HCT116 (cell line): ENCODE data around the gene GRM4.

Source experiments
- JUND ChIP-seq: IDR thresholded peaks from 2 replicates; pipeline ENCODE4 v1.6.1; 2012
- POLR2A ChIP-seq: IDR thresholded peaks from 2 replicates; pipeline ENCODE4 v1.7.0; 2011; ENCODE audit warnings: borderline replicate concordance; ENCODE audit not compliant: insufficient read depth, insufficient read length; ENCODE audit errors: extremely low read depth
- POLR2AphosphoS5 ChIP-seq: IDR thresholded peaks from 2 replicates; pipeline ENCODE4 v1.6.1; 2011; ENCODE audit warnings: mild to moderate bottlenecking, low read depth, low read length, moderate library complexity
- RAD21 ChIP-seq: IDR thresholded peaks from 2 replicates; pipeline ENCODE4 v1.6.1; 2012; ENCODE audit warnings: low read depth, mild to moderate bottlenecking
- SP1 ChIP-seq: IDR thresholded peaks from 2 replicates; pipeline ENCODE4 v1.6.1; 2012; ENCODE audit warnings: low read depth
- ZBTB33 ChIP-seq: IDR thresholded peaks from 2 replicates; pipeline ENCODE4 v1.6.1; 2011; ENCODE audit warnings: mild to moderate bottlenecking, low read length, moderate library complexity; ENCODE audit not compliant: insufficient replicate concordance; ENCODE audit errors: extremely low read depth
- ZNF274 ChIP-seq: fragments of 200-500 bp; sonication (Bioruptor generic); IDR thresholded peaks from 2 replicates; pipeline ENCODE4 v1.6.1; 2014; ENCODE audit warnings: mild to moderate bottlenecking, low read depth, low read length, inconsistent platforms
- TF ChIP-seq, protein P1 (sequence below), 3 experiments: fragments of 200-600 bp in 1 of 3; sonication (generic) in 1 of 3; IDR thresholded peaks in 2 of 3; conservative IDR thresholded peaks in 1 of 3; 2 replicates each; pipeline ENCODE4 v1.5.1; 2012 to 2017; ENCODE audit warnings: low read depth in 2 of 3, low read length in 2 of 3, antibody characterized with exemption in 1 of 3, borderline replicate concordance in 1 of 3, control low read depth in 1 of 3, mild to moderate bottlenecking in 1 of 3, mixed read lengths in 1 of 3, mixed run types in 1 of 3, moderate library complexity in 1 of 3; ENCODE audit not compliant: insufficient read depth in 1 of 3

- TF ChIP-seq, protein P1, sequence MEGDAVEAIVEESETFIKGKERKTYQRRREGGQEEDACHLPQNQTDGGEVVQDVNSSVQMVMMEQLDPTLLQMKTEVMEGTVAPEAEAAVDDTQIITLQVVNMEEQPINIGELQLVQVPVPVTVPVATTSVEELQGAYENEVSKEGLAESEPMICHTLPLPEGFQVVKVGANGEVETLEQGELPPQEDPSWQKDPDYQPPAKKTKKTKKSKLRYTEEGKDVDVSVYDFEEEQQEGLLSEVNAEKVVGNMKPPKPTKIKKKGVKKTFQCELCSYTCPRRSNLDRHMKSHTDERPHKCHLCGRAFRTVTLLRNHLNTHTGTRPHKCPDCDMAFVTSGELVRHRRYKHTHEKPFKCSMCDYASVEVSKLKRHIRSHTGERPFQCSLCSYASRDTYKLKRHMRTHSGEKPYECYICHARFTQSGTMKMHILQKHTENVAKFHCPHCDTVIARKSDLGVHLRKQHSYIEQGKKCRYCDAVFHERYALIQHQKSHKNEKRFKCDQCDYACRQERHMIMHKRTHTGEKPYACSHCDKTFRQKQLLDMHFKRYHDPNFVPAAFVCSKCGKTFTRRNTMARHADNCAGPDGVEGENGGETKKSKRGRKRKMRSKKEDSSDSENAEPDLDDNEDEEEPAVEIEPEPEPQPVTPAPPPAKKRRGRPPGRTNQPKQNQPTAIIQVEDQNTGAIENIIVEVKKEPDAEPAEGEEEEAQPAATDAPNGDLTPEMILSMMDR (IDR thresholded peaks at IDR 0.05 in 2 of 3, conservative IDR thresholded peaks at IDR 0.05 in 1 of 3; ENCODE audit: borderline replicate concordance in 1 of 3, insufficient read depth in 1 of 3, low read depth in 2 of 3, low read length in 2 of 3) = no peak
- TF ChIP-seq JUND = no peak
- TF ChIP-seq RAD21 = no peak
- TF ChIP-seq POLR2A = no peak
- no peak for TF ChIP-seq ZBTB33
- no peak for TF ChIP-seq POLR2AphosphoS5
- no peak for TF ChIP-seq ZNF274
- no peak for TF ChIP-seq SP1
These were observed 162.0 kb downstream of the GRM4 start for GRCh38 chr6:33983721-33984465.
